Neural crest cell (in vitro differentiated cells): ENCODE results near the gene ZNF789. TPM values are rescaled to one million over a fixed set of nuclear protein-coding genes. Genes with fewer than 3 reads are reported as not detected.
A peak's percentile ranks its signal among the peaks of the same experiment; 100 is the strongest.

ENCODE experiments used
- DNase-seq: peaks from one replicate; pipeline ENCODE4 v3.0.0; 2021; ENCODE audit warnings: low read depth, mixed read lengths, low spot score
- H3K27ac Mint-ChIP-seq: one replicate; pipeline ENCODE4 v1.8.0; 2021; ENCODE audit warnings: mild to moderate bottlenecking, mixed read lengths; ENCODE audit not compliant: unreplicated experiment
- H3K27me3 Mint-ChIP-seq: 2 replicates; pipeline ENCODE4 v1.8.0; 2021; ENCODE audit warnings: low read depth, mild to moderate bottlenecking, mixed read lengths
- H3K36me3 Mint-ChIP-seq: 2 replicates; pipeline ENCODE4 v1.8.0; 2021; ENCODE audit warnings: low read depth, mild to moderate bottlenecking, mixed read lengths
- H3K4me1 Mint-ChIP-seq: 2 replicates; pipeline ENCODE4 v1.8.0; 2021; ENCODE audit warnings: mixed read lengths
- H3K4me3 Mint-ChIP-seq: one replicate; pipeline ENCODE4 v1.8.0; 2021; ENCODE audit warnings: mild to moderate bottlenecking, mixed read lengths
- H3K9me3 Mint-ChIP-seq: 2 replicates; pipeline ENCODE4 v1.8.0; 2021; ENCODE audit warnings: mixed read lengths
- total RNA-seq: library from RNA; stranded (reverse); gene quantifications from 2 replicates; pipeline ENCODE4 v1.2.1, GENCODE V29; 2021
- TF ChIP-seq, protein P1 (sequence below): fragments of 200-600 bp; sonication (generic); conservative IDR thresholded peaks from 2 replicates; pipeline ENCODE4 v1.5.0; 2021; ENCODE audit warnings: antibody characterized with exemption, mild to moderate bottlenecking

ZNF789 gene
- total RNA-seq, 1 donor from 2014 or later, result 25.6 TPM

DNA sequence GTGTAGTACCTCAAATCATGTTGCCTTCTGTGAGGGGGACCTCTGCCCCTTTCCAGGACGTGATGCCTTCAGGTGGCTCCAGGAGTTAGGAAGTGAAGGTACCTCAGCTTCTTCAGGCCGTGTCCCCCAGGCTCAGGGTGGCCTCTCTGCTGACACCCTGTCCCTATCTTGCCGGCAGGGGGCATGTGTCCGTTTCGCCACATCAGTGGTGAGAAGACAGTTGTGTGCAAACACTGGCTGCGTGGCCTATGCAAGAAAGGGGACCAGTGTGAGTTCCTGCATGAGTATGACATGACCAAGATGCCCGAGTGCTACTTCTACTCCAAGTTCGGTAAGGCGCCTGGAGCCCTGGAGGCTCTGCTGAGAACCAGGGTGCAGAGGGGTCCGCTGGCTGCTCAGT is 24.7 kb upstream of the ZNF789 start:
- Mint-ChIP-seq H3K27me3 (no peaks in the 10 kb centered on the region), H3K27ac (no peak overlapping the region), H3K36me3 (peaks cover 15% of the 10 kb centered on the region), H3K4me1 (peaks cover 8% of the 10 kb centered on the region), H3K9me3 (no peaks in the 10 kb centered on the region), H3K4me3 (no peak overlapping the region)
- no peak for DNase-seq
- TF ChIP-seq, protein P1, sequence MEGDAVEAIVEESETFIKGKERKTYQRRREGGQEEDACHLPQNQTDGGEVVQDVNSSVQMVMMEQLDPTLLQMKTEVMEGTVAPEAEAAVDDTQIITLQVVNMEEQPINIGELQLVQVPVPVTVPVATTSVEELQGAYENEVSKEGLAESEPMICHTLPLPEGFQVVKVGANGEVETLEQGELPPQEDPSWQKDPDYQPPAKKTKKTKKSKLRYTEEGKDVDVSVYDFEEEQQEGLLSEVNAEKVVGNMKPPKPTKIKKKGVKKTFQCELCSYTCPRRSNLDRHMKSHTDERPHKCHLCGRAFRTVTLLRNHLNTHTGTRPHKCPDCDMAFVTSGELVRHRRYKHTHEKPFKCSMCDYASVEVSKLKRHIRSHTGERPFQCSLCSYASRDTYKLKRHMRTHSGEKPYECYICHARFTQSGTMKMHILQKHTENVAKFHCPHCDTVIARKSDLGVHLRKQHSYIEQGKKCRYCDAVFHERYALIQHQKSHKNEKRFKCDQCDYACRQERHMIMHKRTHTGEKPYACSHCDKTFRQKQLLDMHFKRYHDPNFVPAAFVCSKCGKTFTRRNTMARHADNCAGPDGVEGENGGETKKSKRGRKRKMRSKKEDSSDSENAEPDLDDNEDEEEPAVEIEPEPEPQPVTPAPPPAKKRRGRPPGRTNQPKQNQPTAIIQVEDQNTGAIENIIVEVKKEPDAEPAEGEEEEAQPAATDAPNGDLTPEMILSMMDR, result peak; percentile 19

DNA sequence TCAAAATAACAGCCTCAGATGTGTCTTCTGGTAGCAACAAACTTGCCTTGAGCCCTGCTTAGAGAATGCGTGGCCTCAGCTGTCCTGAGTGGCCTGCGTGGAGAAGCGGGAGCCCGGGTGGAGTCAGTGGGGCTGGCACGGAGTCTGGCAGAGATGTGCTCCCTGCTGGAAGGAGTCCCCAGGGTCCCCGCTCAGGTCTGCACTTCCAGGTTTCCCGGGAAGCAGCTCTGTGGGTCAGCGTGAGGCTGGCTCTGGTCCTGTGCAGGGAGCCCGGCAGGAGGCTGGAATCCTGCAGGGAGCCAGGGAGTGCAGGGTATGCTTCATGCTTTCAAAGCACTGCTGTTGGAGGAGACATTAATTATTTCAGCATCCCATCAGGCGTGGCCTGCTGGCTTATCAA is 23.8 kb upstream of the ZNF789 start:
- Mint-ChIP-seq H3K9me3 (no peaks in the 10 kb centered on the region), H3K4me3 (no peak overlapping the region), H3K27me3 (no peaks in the 10 kb centered on the region), H3K4me1 (peaks cover 8% of the 10 kb centered on the region), H3K36me3 (peaks cover 18% of the 10 kb centered on the region), H3K27ac (peak overlapping the region; percentile 12)
- TF ChIP-seq, protein P1, result no peak
- no peak for DNase-seq

DNA sequence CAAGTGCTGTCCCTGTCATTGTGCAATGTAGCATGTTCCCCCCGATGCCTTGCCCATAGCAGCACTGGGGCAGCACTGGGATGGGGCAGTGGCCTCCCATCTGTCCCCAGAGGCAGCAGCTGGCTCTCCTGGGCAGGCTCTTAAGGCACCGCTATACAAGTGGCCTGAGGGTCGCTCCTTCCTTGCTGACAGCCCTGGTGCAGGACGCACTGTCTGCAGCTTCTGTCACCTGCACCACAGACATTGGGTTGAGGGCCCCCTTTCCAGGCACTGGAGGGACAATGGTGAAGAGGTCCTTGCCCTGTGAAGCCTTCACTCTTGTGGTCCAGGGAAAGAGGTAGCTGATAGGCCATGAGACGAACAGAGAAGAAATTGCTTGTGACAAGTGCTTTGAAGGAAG is 23.4 kb upstream of the ZNF789 start:
- H3K27ac Mint-ChIP-seq, result no peak overlapping the region
- no peak for DNase-seq
- no peaks in the 10 kb centered on the region for H3K27me3 Mint-ChIP-seq
- H3K36me3 Mint-ChIP-seq, result peaks cover 21% of the 10 kb centered on the region
- H3K9me3 Mint-ChIP-seq, result no peaks in the 10 kb centered on the region
- H3K4me3 Mint-ChIP-seq, result peak overlapping the region; percentile 62
- TF ChIP-seq, protein P1, result no peak
- peaks cover 6% of the 10 kb centered on the region for H3K4me1 Mint-ChIP-seq

DNA sequence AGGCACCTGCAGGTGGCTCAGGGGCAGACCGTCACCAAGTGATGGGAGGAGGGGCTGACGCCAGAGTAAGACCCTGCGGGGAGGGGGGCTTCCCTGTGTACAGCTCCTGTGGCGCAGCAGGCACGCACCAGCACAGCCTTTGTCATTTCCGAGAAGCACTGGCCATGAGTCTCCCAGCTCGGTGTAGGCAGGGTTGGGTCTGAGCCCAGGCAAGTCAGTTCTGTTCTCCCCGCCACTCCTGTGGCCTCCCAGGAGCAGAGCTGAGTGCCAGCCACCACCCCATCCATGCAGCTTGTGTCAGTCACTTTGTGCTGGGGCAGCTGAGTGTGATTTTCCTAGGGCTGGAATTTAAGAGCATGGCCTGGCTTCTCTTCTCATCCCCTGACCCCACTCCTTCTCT is 20.8 kb upstream of the ZNF789 start:
- no peaks in the 10 kb centered on the region for H3K27me3 Mint-ChIP-seq
- no peak for DNase-seq
- H3K9me3 Mint-ChIP-seq, result no peaks in the 10 kb centered on the region
- TF ChIP-seq, protein P1, result no peak
- H3K27ac Mint-ChIP-seq, result no peak overlapping the region
- no peaks in the 10 kb centered on the region for H3K4me1 Mint-ChIP-seq
- H3K36me3 Mint-ChIP-seq, result peaks cover 14% of the 10 kb centered on the region
- H3K4me3 Mint-ChIP-seq, result no peak overlapping the region

DNA sequence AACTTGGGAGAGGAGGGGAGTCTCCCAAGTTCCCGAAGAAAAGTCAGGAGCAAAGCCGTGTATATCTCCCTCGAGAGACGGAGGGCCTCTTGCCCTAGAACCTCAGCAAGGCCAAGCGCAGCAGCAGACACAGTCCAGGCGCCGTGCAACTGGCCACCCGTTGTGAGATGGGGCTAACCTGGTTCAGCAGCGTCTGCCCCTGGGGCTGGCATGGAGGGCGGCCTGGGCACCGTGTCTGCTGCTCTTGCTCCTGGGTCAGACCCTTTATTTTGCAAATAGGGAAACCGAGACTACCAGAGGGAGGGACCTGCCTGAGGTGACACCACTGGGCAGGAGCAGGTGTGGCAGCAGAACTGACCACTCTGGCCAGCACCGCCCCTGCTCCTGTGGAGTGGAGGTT is 20.1 kb upstream of the ZNF789 start:
- Mint-ChIP-seq H3K9me3 (no peaks in the 10 kb centered on the region), H3K27me3 (no peaks in the 10 kb centered on the region), H3K4me1 (no peaks in the 10 kb centered on the region), H3K4me3 (no peak overlapping the region), H3K36me3 (peaks cover 14% of the 10 kb centered on the region), H3K27ac (no peak overlapping the region)
- TF ChIP-seq, protein P1, result no peak
- DNase-seq, result no peak

DNA sequence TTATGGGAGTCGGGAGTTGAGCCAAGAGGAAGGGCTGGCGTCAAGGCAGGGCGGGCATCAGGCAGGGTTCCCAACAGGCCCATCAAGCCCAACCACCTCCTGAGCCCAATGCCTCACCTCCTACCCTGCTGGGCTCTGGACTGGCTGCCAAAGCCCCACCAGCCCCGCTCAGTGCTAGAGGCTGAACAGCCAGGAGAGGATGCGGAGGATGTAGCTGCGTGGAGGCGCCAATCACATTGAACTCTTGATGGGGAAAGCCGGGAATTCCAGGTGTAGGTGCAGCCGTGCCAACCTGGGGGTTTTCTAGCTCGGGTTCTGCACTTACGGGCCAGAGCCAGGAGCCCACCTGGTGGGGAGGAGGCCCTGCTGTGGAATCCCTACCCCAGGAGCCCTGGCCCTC is 19.6 kb upstream of the ZNF789 start:
- Mint-ChIP-seq H3K4me1 (no peaks in the 10 kb centered on the region), H3K36me3 (peaks cover 14% of the 10 kb centered on the region), H3K4me3 (peak overlapping the region; percentile 38), H3K27ac (no peak overlapping the region), H3K27me3 (no peaks in the 10 kb centered on the region), H3K9me3 (no peaks in the 10 kb centered on the region)
- TF ChIP-seq, protein P1, result no peak
- DNase-seq, result no peak
